GM12875 (cell line): Measurements from ENCODE around the gene MYO5C.

ENCODE experiments used
- H3K4me3 ChIP-seq: one replicate; pipeline ENCODE4 v1.5.1; 2011; ENCODE audit warnings: low read depth, low read length, control low read depth
- CTCF ChIP-seq: IDR thresholded peaks from 2 replicates; pipeline ENCODE4 v1.5.1; 2011; ENCODE audit warnings: low read depth, mild to moderate bottlenecking, control low read depth, inconsistent platforms, low read length, moderate library complexity, borderline replicate concordance; ENCODE audit not compliant: insufficient read depth

MYO5C gene

DNA sequence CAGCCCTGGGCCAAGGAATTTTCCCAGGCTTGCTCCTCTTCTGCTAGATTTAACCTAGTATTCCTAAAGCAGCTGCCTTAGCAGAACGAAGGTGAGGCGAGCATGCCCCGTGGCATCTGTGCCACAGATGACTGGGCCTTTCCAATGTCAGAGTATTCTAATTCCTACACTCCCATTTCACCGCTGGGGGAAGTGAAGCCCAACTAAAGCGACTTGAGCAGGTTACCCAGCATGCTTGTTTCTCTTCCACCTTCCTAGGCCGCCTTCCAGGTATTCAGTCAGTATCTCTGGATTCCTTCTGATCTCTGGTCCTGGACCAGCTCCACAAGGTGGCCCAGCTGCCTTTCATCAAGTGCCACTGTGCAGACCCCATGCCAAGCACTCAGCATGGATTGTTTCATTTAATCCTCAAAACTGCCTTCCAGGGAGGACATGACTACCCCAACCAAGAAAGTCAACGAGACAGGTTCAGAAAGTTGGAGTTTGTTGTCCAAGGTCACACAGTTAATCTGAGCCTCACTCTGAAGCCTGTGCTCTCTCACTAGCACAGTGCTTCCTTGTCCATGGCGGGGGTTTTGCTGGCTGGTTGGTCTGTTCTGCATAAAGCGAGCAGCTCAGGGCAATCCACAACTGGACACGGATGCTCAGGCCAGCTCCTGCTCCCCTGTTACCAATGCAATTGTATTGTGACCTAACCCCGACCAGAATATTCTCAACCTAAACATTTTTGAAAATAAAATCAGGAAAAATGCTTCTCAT, 15.1 kb downstream of the MYO5C start:
- TF ChIP-seq CTCF = no peak
- no peak overlapping the region for H3K4me3 ChIP-seq

GRCh38 chr15:52278636-52279367, 16.8 kb downstream of the MYO5C start:
- TF ChIP-seq CTCF = no peak
- H3K4me3 ChIP-seq = no peak overlapping the region

- TF ChIP-seq CTCF = no peak
- no peak overlapping the region for H3K4me3 ChIP-seq
These were observed 17.5 kb downstream of the MYO5C start for GRCh38 chr15:52278135-52278534.

DNA sequence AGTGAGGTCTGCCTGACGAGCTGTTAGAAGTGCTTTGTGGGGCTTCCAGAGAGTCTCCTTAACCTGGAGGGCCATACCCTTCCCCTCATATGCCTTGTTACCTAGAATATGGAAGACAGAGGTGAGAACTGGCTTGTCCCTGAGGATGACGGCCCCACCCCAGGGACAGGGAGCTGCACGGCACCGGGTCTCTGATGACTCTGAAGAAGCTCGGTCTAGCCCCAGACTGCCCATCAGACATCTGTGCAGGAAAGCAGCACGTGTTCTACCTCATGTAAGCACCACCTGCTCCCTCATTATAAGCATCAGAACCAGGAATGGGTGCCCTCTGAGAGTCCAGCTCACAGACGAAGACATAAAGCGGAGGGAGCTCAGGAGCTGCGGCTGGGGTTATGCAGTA, 18.0 kb downstream of the MYO5C start:
- no peak overlapping the region for H3K4me3 ChIP-seq
- TF ChIP-seq CTCF = no peak

- TF ChIP-seq CTCF = no peak
- no peak overlapping the region for H3K4me3 ChIP-seq
These were observed 19.3 kb downstream of the MYO5C start for GRCh38 chr15:52276256-52276770.

- TF ChIP-seq CTCF = no peak
- H3K4me3 ChIP-seq = no peak overlapping the region
These were observed 31.9 kb downstream of the MYO5C start for GRCh38 chr15:52263563-52264282.
